Neural crest cell (in vitro differentiated cells): ENCODE data around the gene NF1. TPM values are rescaled to one million over a fixed set of nuclear protein-coding genes. Genes with fewer than 3 reads are reported as not detected.
"Not testable (repeated sequence)": the region's sequence is repeated elsewhere in the genome, so short reads cannot be mapped to it uniquely, and the experiment has no call there.

Experiments
- DNase-seq: peaks from one replicate; pipeline ENCODE4 v3.0.0; 2021; ENCODE audit warnings: low read depth, mixed read lengths, low spot score
- H3K27ac Mint-ChIP-seq: one replicate; pipeline ENCODE4 v1.8.0; 2021; ENCODE audit warnings: mild to moderate bottlenecking, mixed read lengths; ENCODE audit not compliant: unreplicated experiment
- H3K27me3 Mint-ChIP-seq: 2 replicates; pipeline ENCODE4 v1.8.0; 2021; ENCODE audit warnings: low read depth, mild to moderate bottlenecking, mixed read lengths
- H3K36me3 Mint-ChIP-seq: 2 replicates; pipeline ENCODE4 v1.8.0; 2021; ENCODE audit warnings: low read depth, mild to moderate bottlenecking, mixed read lengths
- H3K4me1 Mint-ChIP-seq: 2 replicates; pipeline ENCODE4 v1.8.0; 2021; ENCODE audit warnings: mixed read lengths
- H3K4me3 Mint-ChIP-seq: one replicate; pipeline ENCODE4 v1.8.0; 2021; ENCODE audit warnings: mild to moderate bottlenecking, mixed read lengths
- H3K9me3 Mint-ChIP-seq: 2 replicates; pipeline ENCODE4 v1.8.0; 2021; ENCODE audit warnings: mixed read lengths
- CTCF ChIP-seq: fragments of 200-600 bp; sonication (generic); conservative IDR thresholded peaks from 2 replicates; pipeline ENCODE4 v1.5.0; 2021; ENCODE audit warnings: antibody characterized with exemption, mild to moderate bottlenecking
- total RNA-seq: library from RNA; stranded (reverse); gene quantifications from 2 replicates; pipeline ENCODE4 v1.2.1, GENCODE V29; 2021

The NF1 gene
- total RNA-seq, 1 donor from 2014 or later: 60.6 TPM

- DNase-seq: no peak
- no peak for TF ChIP-seq CTCF
- no peaks in the 10 kb centered on the region for H3K27me3 Mint-ChIP-seq
- H3K36me3 Mint-ChIP-seq: peaks cover 24% of the 10 kb centered on the region
- H3K4me1 Mint-ChIP-seq: no peaks in the 10 kb centered on the region
- no peak overlapping the region for H3K4me3 Mint-ChIP-seq
- H3K9me3 Mint-ChIP-seq: no peaks in the 10 kb centered on the region
- H3K27ac Mint-ChIP-seq: no peak overlapping the region
These were observed 186.3 kb downstream of the NF1 start for GRCh38 chr17:31281061-31281460.

- Mint-ChIP-seq H3K4me1 (no peaks in the 10 kb centered on the region), H3K36me3 (peaks cover 16% of the 10 kb centered on the region), H3K4me3 (no peak overlapping the region), H3K27ac (no peak overlapping the region), H3K27me3 (no peaks in the 10 kb centered on the region), H3K9me3 (no peaks in the 10 kb centered on the region)
- no peak for DNase-seq
- no peak for TF ChIP-seq CTCF
These were observed 189.1 kb downstream of the NF1 start for GRCh38 chr17:31283841-31284240.

- Mint-ChIP-seq H3K4me3 (no peak overlapping the region), H3K27ac (no peak overlapping the region), H3K27me3 (no peaks in the 10 kb centered on the region), H3K4me1 (no peaks in the 10 kb centered on the region), H3K9me3 (no peaks in the 10 kb centered on the region), H3K36me3 (peaks cover 12% of the 10 kb centered on the region)
- no peak for TF ChIP-seq CTCF
- no peak for DNase-seq
These were observed 191.8 kb downstream of the NF1 start for GRCh38 chr17:31286587-31286986.

GRCh38 chr17:31287932-31288331, 193.2 kb downstream of the NF1 start:
- H3K27ac Mint-ChIP-seq, H3K27me3 Mint-ChIP-seq, H3K4me3 Mint-ChIP-seq, DNase-seq, H3K9me3 Mint-ChIP-seq, H3K4me1 Mint-ChIP-seq: not testable (repeated sequence)
- H3K36me3 Mint-ChIP-seq: peaks cover 12% of the 10 kb centered on the region

- Mint-ChIP-seq H3K4me1 (no peaks in the 10 kb centered on the region), H3K9me3 (no peaks in the 10 kb centered on the region), H3K27ac (no peak overlapping the region), H3K36me3 (peaks cover 10% of the 10 kb centered on the region), H3K27me3 (no peaks in the 10 kb centered on the region), H3K4me3 (no peak overlapping the region)
- no peak for DNase-seq
- no peak for TF ChIP-seq CTCF
These were observed 195.0 kb downstream of the NF1 start for GRCh38 chr17:31289790-31290189.

GRCh38 chr17:31291820-31292219, 197.0 kb downstream of the NF1 start:
- DNase-seq: no peak
- TF ChIP-seq CTCF: no peak
- Mint-ChIP-seq H3K27ac (no peak overlapping the region), H3K9me3 (no peaks in the 10 kb centered on the region), H3K27me3 (no peaks in the 10 kb centered on the region), H3K4me3 (no peak overlapping the region), H3K4me1 (peaks cover 4% of the 10 kb centered on the region), H3K36me3 (peaks cover 10% of the 10 kb centered on the region)
